Mesodermal cell (in vitro differentiated cells): ENCODE results near the gene GTPBP2.

Source experiments
- H3K27ac ChIP-seq: 2 replicates; pipeline ENCODE4 v1.7.0; 2013; ENCODE audit warnings: mild to moderate bottlenecking, low read depth, low read length, moderate library complexity; ENCODE audit not compliant: severe bottlenecking
- H3K36me3 ChIP-seq: 2 replicates; pipeline ENCODE4 v1.7.1; 2013; ENCODE audit warnings: mild to moderate bottlenecking, low read length, moderate library complexity; ENCODE audit not compliant: control insufficient read depth, insufficient read depth
- H3K4me1 ChIP-seq: one replicate; pipeline ENCODE4 v1.7.1; 2013; ENCODE audit warnings: mild to moderate bottlenecking, low read length; ENCODE audit not compliant: insufficient read depth, control insufficient read depth, poor library complexity, severe bottlenecking
- H3K4me3 ChIP-seq: 2 replicates; pipeline ENCODE4 v1.7.0; 2013; ENCODE audit warnings: low read length, control low read depth, mild to moderate bottlenecking; ENCODE audit not compliant: insufficient read depth, poor library complexity, severe bottlenecking; ENCODE audit errors: extremely low read depth
- H3K9me3 ChIP-seq: 2 replicates; pipeline ENCODE4 v1.7.1; 2013; ENCODE audit warnings: mild to moderate bottlenecking, low read length, moderate library complexity; ENCODE audit not compliant: control insufficient read depth
- WGBS, 2 experiments: methylation state at CpG; one replicate each; pipeline ENCODE4 v1.1.5; 2013; ENCODE audit warnings: missing lambda C conversion rate in 2 of 2; ENCODE audit not compliant: insufficient coverage in 2 of 2; 5-methylcytosine and 5-hydroxymethylcytosine counted together

GTPBP2 gene

GRCh38 chr6:43621836-43622180 lies 7.3 kb downstream of the GTPBP2 start:
- Histone ChIP-seq H3K27ac (no peak overlapping the region), H3K36me3 (peaks cover 95% of the 10 kb centered on the region), H3K4me3 (no peak overlapping the region), H3K4me1 (peaks cover under 1% of the 10 kb centered on the region), H3K9me3 (no peaks in the 10 kb centered on the region)
- 100% methylated on average over 6 to 10 of the region's 10 CpGs for WGBS, 2 experiments

- no peaks in the 10 kb centered on the region for H3K4me1 ChIP-seq
- WGBS, 2 experiments: 98 to 99% methylated on average over 11 to 12 of the region's 12 CpGs
- peaks cover 92% of the 10 kb centered on the region for H3K36me3 ChIP-seq
- no peaks in the 10 kb centered on the region for H3K9me3 ChIP-seq
- no peak overlapping the region for H3K4me3 ChIP-seq
- no peak overlapping the region for H3K27ac ChIP-seq
Observed at GRCh38 chr6:43621078-43621835, 7.8 kb downstream of the GTPBP2 start.

- Histone ChIP-seq H3K36me3 (peaks cover 85% of the 10 kb centered on the region), H3K9me3 (no peaks in the 10 kb centered on the region), H3K4me1 (no peaks in the 10 kb centered on the region), H3K27ac (no peak overlapping the region), H3K4me3 (no peak overlapping the region)
- WGBS, 2 experiments: 89 to 92% methylated on average over 6 to 8 of the region's 9 CpGs
Observed at GRCh38 chr6:43616725-43617472, 12.2 kb downstream of the GTPBP2 start.

GRCh38 chr6:43614396-43614730 lies 14.7 kb downstream of the GTPBP2 start:
- H3K36me3 ChIP-seq: peaks cover 86% of the 10 kb centered on the region
- H3K4me1 ChIP-seq: no peaks in the 10 kb centered on the region
- 100% methylated on average over 1 to 2 of the region's 3 CpGs for WGBS, 2 experiments
- H3K27ac ChIP-seq: no peak overlapping the region
- H3K4me3 ChIP-seq: no peak overlapping the region
- no peaks in the 10 kb centered on the region for H3K9me3 ChIP-seq

- Histone ChIP-seq H3K27ac (peak overlapping the region; percentile 5), H3K4me1 (no peaks in the 10 kb centered on the region)
Observed at GRCh38 chr6:43613721-43614395, 15.2 kb downstream of the GTPBP2 start.

GRCh38 chr6:43610431-43610830 lies 18.6 kb downstream of the GTPBP2 start:
- Histone ChIP-seq H3K9me3 (no peaks in the 10 kb centered on the region), H3K36me3 (peaks cover 79% of the 10 kb centered on the region), H3K4me3 (no peak overlapping the region), H3K4me1 (no peaks in the 10 kb centered on the region), H3K27ac (no peak overlapping the region)
- 92% methylated on average over 5 of the region's 5 CpGs for WGBS, 2 experiments

More at GRCh38 chr6:43613721-43614395, 15.2 kb downstream of the GTPBP2 start:
- H3K9me3 ChIP-seq: no peaks in the 10 kb centered on the region
- no peak overlapping the region for H3K4me3 ChIP-seq
- peaks cover 82% of the 10 kb centered on the region for H3K36me3 ChIP-seq
- 96% methylated on average over 5 to 6 of the region's 6 CpGs for WGBS, 2 experiments

GRCh38 chr6:43609402-43609801 lies 19.7 kb downstream of the GTPBP2 start:
- no CpG with 5 or more reads among the region's 1 CpG for WGBS, 2 experiments
- no peak overlapping the region for H3K27ac ChIP-seq
- no peaks in the 10 kb centered on the region for H3K9me3 ChIP-seq
- H3K4me3 ChIP-seq: no peak overlapping the region
- H3K4me1 ChIP-seq: no peaks in the 10 kb centered on the region
- H3K36me3 ChIP-seq: peaks cover 79% of the 10 kb centered on the region

GRCh38 chr6:43608807-43609206 lies 20.3 kb downstream of the GTPBP2 start:
- Histone ChIP-seq H3K4me1 (no peaks in the 10 kb centered on the region), H3K36me3 (peaks cover 79% of the 10 kb centered on the region), H3K4me3 (no peak overlapping the region), H3K27ac (no peak overlapping the region), H3K9me3 (no peaks in the 10 kb centered on the region)
- no CpG with 5 or more reads among the region's 1 CpG for WGBS, 2 experiments

GRCh38 chr6:43608310-43608763 lies 20.7 kb downstream of the GTPBP2 start:
- Histone ChIP-seq H3K36me3 (peaks cover 79% of the 10 kb centered on the region), H3K9me3 (no peaks in the 10 kb centered on the region), H3K4me3 (no peak overlapping the region), H3K27ac (no peak overlapping the region), H3K4me1 (no peaks in the 10 kb centered on the region)
- WGBS, 2 experiments: 4 to 5% methylated on average over 4 to 5 of the region's 5 CpGs

GRCh38 chr6:43606019-43606418 lies 23.0 kb downstream of the GTPBP2 start:
- WGBS, 2 experiments: no CpG with 5 or more reads among the region's 2 CpGs
- Histone ChIP-seq H3K9me3 (no peaks in the 10 kb centered on the region), H3K36me3 (peaks cover 81% of the 10 kb centered on the region), H3K27ac (no peak overlapping the region), H3K4me1 (no peaks in the 10 kb centered on the region), H3K4me3 (no peak overlapping the region)
